NCI-H1105 treated with DMSO at 0.1 percent for 48 hours (cell line): ENCODE data around the gene PKNOX2.

Experiments
- DNase-seq: peaks from one replicate; lab custom pipeline; 2025; lab: John Stamatoyannopoulos, UW

PKNOX2 gene

GRCh38 chr11:125364121-125364826, 199.7 kb downstream of the PKNOX2 start:
- no peak for DNase-seq

GRCh38 chr11:125365196-125365931, 200.8 kb downstream of the PKNOX2 start:
- DNase-seq: no peak

- no peak for DNase-seq
Measured at GRCh38 chr11:125367710-125368109, 203.2 kb downstream of the PKNOX2 start.

GRCh38 chr11:125368757-125369156, 204.2 kb downstream of the PKNOX2 start:
- no peak for DNase-seq

- DNase-seq: no peak
Measured at GRCh38 chr11:125369808-125370207, 205.3 kb downstream of the PKNOX2 start.

GRCh38 chr11:125370561-125371389, 206.2 kb downstream of the PKNOX2 start:
- no peak for DNase-seq

- DNase-seq: peak; percentile 69
Measured at GRCh38 chr11:125371431-125371935, 206.9 kb downstream of the PKNOX2 start.

- no peak for DNase-seq
Measured at GRCh38 chr11:125372088-125372487, 207.5 kb downstream of the PKNOX2 start.

GRCh38 chr11:125372911-125373310, 208.4 kb downstream of the PKNOX2 start:
- no peak for DNase-seq

GRCh38 chr11:125373426-125374391, 209.2 kb downstream of the PKNOX2 start:
- DNase-seq: no peak

- DNase-seq: no peak
Measured at GRCh38 chr11:125374398-125374797, 209.8 kb downstream of the PKNOX2 start.

GRCh38 chr11:125375146-125375545, 210.6 kb downstream of the PKNOX2 start:
- no peak for DNase-seq

- DNase-seq: no peak
Measured at GRCh38 chr11:125376117-125376516, 211.6 kb downstream of the PKNOX2 start.

GRCh38 chr11:125376856-125377255, 212.3 kb downstream of the PKNOX2 start:
- no peak for DNase-seq

- no peak for DNase-seq
Measured at GRCh38 chr11:125378083-125378482, 213.5 kb downstream of the PKNOX2 start.

- DNase-seq: no peak
Measured at GRCh38 chr11:125378571-125378970, 214.0 kb downstream of the PKNOX2 start.

GRCh38 chr11:125379565-125379964, 215.0 kb downstream of the PKNOX2 start:
- no peak for DNase-seq

- no peak for DNase-seq
Measured at GRCh38 chr11:125379981-125380380, 215.4 kb downstream of the PKNOX2 start.

- no peak for DNase-seq
Measured at GRCh38 chr11:125380756-125381445, 216.3 kb downstream of the PKNOX2 start.

- no peak for DNase-seq
Measured at GRCh38 chr11:125381499-125382044, 217.0 kb downstream of the PKNOX2 start.
